MM.1S (cell line): ENCODE measurements around the gene LRCH1.

Experiments used
- DNase-seq: peaks from one replicate; pipeline ENCODE4 v3.0.0-alpha.2; 2015
- H2AFZ ChIP-seq: fragments of 300-600 bp; sonication (generic); 2 replicates; pipeline ENCODE4 v1.6.0; 2016; ENCODE audit warnings: antibody characterized with exemption, low read length
- H3F3A ChIP-seq: fragments of 300-600 bp; sonication (generic); 2 replicates; pipeline ENCODE4 v1.6.1; 2016; ENCODE audit warnings: mild to moderate bottlenecking, antibody characterized with exemption, low read length, moderate library complexity, mixed read lengths; ENCODE audit not compliant: insufficient read depth
- H3K27ac ChIP-seq: fragments of 300-600 bp; sonication (generic); 2 replicates; pipeline ENCODE4 v1.5.1; 2016; ENCODE audit warnings: mild to moderate bottlenecking, low read length
- H3K27me3 ChIP-seq: fragments of 300-600 bp; sonication (generic); replicated peaks from 2 replicates; pipeline ENCODE4 v1.6.0; 2016; ENCODE audit warnings: low read length; ENCODE audit not compliant: insufficient read depth
- H3K36me3 ChIP-seq: fragments of 300-600 bp; sonication (generic); replicated peaks from 2 replicates; pipeline ENCODE4 v1.6.1; 2016; ENCODE audit warnings: mild to moderate bottlenecking, low read length, mixed read lengths; ENCODE audit not compliant: insufficient read depth
- H3K4me1 ChIP-seq: fragments of 300-600 bp; sonication (generic); 2 replicates; pipeline ENCODE4 v1.6.1; 2016; ENCODE audit warnings: low read length, mixed read lengths
- H3K4me2 ChIP-seq: fragments of 300-600 bp; sonication (generic); 2 replicates; pipeline ENCODE4 v1.6.0; 2016; ENCODE audit warnings: low read depth, low read length
- H3K4me3 ChIP-seq: fragments of 300-600 bp; sonication (generic); 2 replicates; pipeline ENCODE4 v1.5.1; 2016; ENCODE audit warnings: low read length, mixed read lengths
- H3K79me2 ChIP-seq: fragments of 300-600 bp; sonication (generic); 2 replicates; pipeline ENCODE4 v1.6.1; 2016; ENCODE audit warnings: mixed run types, low read length, mixed read lengths
- H3K9ac ChIP-seq: fragments of 300-600 bp; sonication (generic); 2 replicates; pipeline ENCODE4 v1.6.1; 2016; ENCODE audit warnings: low read length, mixed read lengths
- H3K9me2 ChIP-seq: fragments of 300-600 bp; sonication (generic); replicated peaks from 2 replicates; pipeline ENCODE4 v1.6.1; 2016; ENCODE audit warnings: mild to moderate bottlenecking, low read length, mixed read lengths; ENCODE audit not compliant: insufficient read depth
- H3K9me3 ChIP-seq: fragments of 300-600 bp; sonication (generic); replicated peaks from 2 replicates; pipeline ENCODE4 v1.6.1; 2016; ENCODE audit warnings: mild to moderate bottlenecking, low read length, mixed read lengths; ENCODE audit not compliant: insufficient read depth
- H4K20me1 ChIP-seq: fragments of 300-600 bp; sonication (generic); 2 replicates; pipeline ENCODE4 v1.6.1; 2016; ENCODE audit warnings: mild to moderate bottlenecking, low read length, moderate library complexity, mixed read lengths; ENCODE audit not compliant: insufficient read depth
- EZH2 ChIP-seq: fragments of 300-600 bp; sonication (generic); optimal IDR thresholded peaks from 2 replicates; pipeline ENCODE3; 2017; ENCODE audit warnings: low read depth, mild to moderate bottlenecking, antibody characterized with exemption, low read length, mixed read lengths
- EZH2phosphoT487 ChIP-seq: fragments of 300-600 bp; sonication (generic); IDR thresholded peaks from 2 replicates; pipeline ENCODE4 v1.6.1; 2018; ENCODE audit warnings: antibody characterized with exemption, low read length
- TF ChIP-seq, protein P1 (sequence below): fragments of 300-600 bp; sonication (generic); IDR thresholded peaks from 2 replicates; pipeline ENCODE4 v1.5.1; 2016; ENCODE audit warnings: antibody characterized with exemption, low read length, mixed read lengths

LRCH1 gene

DNA sequence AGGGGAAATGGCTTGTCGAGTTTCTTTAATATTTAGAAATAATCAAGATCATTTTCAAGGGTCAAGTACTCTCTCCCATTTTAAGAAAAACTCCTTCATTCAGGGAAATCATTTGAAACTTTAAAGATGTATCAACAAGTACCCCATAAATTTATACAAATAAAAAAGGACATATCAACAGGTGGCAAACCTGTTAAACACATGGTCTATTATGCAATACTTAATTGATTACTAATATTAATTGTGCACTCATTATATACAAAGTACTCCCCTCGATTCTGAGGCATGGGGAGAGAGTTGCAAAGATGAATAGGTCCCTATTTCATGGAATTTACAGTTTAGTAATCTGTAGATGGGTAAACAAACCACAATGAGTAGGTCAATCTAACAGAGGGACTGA, 2.1 kb upstream of the LRCH1 start:
- H3K27ac ChIP-seq: no peak overlapping the region
- no peaks in the 10 kb centered on the region for H3K9me3 ChIP-seq

DNA sequence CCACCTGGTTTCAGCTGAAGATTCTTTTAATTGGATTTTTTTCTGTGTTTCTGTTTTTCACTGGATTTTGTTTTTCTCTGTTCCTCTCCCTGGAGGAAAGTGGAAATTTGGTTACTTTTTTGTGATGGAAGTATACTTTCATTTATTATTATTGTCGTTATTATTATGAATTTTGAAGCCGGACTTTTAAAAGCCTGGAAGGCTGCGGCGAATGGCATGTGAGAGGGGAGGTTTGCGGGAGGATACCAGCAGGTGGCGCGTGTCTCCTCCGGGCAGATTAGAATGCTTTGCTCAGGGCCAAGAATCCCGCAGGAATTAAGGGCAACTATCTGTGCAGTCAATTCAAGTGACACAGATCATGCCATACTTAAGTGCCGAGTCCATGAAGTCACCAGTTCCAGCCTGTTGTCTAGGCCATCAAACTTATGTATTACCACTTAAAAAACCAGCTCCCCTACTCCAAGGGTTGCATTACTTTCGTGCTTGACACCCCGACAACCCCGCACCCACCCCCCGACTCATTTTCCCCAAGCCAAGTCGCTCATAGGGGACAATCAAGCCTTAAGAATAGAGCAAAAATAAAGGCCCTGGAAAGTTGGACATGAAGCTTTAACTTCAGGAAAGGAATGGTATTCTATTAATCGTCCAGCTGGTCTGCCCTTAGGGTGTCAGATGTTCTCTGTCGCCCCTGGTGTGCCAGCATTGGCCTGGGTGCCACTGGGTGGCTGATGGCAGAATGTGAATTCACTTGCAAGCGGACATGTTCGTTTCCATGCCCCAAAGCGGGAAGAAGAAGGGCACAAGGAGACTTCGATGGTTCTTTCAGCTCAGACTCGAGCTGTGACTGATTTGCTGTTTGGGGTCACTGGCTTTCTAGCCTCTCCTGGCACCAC, 1.3 kb upstream of the LRCH1 start:
- DNase-seq: peak; percentile 35
- no peaks in the 10 kb centered on the region for H3K27me3 ChIP-seq
- H3K9me3 ChIP-seq: no peaks in the 10 kb centered on the region
- H3K4me3 ChIP-seq: peak overlapping the region; percentile 82
- no peak overlapping the region for H3K27ac ChIP-seq
- H3K9ac ChIP-seq: peak overlapping the region; percentile 48; the same call in 1 of the 2 replicates
- H2AFZ ChIP-seq: peak overlapping the region; percentile 74; the same call in 1 of the 2 replicates
- H3K4me1 ChIP-seq: 0 out of 2 replicates have a peak, but pooled peaks cover 7% of the 10 kb centered on the region
- H3K36me3 ChIP-seq: no peaks in the 10 kb centered on the region
- TF ChIP-seq, protein P1, sequence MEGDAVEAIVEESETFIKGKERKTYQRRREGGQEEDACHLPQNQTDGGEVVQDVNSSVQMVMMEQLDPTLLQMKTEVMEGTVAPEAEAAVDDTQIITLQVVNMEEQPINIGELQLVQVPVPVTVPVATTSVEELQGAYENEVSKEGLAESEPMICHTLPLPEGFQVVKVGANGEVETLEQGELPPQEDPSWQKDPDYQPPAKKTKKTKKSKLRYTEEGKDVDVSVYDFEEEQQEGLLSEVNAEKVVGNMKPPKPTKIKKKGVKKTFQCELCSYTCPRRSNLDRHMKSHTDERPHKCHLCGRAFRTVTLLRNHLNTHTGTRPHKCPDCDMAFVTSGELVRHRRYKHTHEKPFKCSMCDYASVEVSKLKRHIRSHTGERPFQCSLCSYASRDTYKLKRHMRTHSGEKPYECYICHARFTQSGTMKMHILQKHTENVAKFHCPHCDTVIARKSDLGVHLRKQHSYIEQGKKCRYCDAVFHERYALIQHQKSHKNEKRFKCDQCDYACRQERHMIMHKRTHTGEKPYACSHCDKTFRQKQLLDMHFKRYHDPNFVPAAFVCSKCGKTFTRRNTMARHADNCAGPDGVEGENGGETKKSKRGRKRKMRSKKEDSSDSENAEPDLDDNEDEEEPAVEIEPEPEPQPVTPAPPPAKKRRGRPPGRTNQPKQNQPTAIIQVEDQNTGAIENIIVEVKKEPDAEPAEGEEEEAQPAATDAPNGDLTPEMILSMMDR: peak; percentile 66
- no peak for TF ChIP-seq EZH2
- TF ChIP-seq EZH2phosphoT487: no peak
- H3F3A ChIP-seq: no peaks in the 10 kb centered on the region
- no peaks in the 10 kb centered on the region for H3K9me2 ChIP-seq
- H3K79me2 ChIP-seq: peaks cover 34% of the 10 kb centered on the region
- H3K4me2 ChIP-seq: peak overlapping the region; percentile 86
- no peaks in the 10 kb centered on the region for H4K20me1 ChIP-seq

More for the DNA sequence above, 2.1 kb upstream of the LRCH1 start:
- Histone ChIP-seq H3K9ac (no peak overlapping the region), H3K4me1 (0 out of 2 replicates have a peak, but pooled peaks cover 7% of the 10 kb centered on the region), H3K27me3 (no peaks in the 10 kb centered on the region), H4K20me1 (no peaks in the 10 kb centered on the region), H3F3A (no peaks in the 10 kb centered on the region), H3K4me2 (no peak overlapping the region), H2AFZ (no peak overlapping the region), H3K36me3 (no peaks in the 10 kb centered on the region), H3K79me2 (peaks cover 25% of the 10 kb centered on the region), H3K4me3 (no peak overlapping the region), H3K9me2 (no peaks in the 10 kb centered on the region)
- TF ChIP-seq EZH2 (no peak), EZH2phosphoT487 (no peak)
- TF ChIP-seq, protein P1: no peak
- no peak for DNase-seq

DNA sequence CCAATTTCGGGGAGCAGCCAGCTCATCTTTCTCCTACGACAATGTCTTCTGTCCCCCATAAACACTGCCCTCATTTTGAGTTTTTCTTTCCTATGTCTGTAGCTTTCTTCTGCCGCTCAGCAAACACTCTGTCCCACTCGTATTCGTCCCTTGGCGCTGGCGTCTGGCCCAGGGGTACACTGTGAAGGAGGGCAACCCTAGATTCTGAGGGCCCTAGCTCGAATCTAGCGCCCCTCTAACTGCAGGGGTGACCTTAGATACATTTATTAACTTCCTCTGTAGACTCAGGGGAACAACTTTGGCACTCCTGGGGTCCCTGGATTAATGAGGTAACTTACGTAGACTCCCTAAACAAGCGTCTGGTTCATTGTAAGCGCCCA, 677 bp upstream of the LRCH1 start:
- Histone ChIP-seq H3F3A (no peaks in the 10 kb centered on the region), H3K9me3 (no peaks in the 10 kb centered on the region), H3K9me2 (no peaks in the 10 kb centered on the region), H3K79me2 (peaks cover 40% of the 10 kb centered on the region), H3K4me3 (peak overlapping the region; percentile 82), H3K4me2 (peak overlapping the region; percentile 86), H4K20me1 (no peaks in the 10 kb centered on the region), H2AFZ (peak overlapping the region; percentile 74), H3K36me3 (no peaks in the 10 kb centered on the region), H3K27me3 (no peaks in the 10 kb centered on the region), H3K27ac (no peak overlapping the region), H3K9ac (peak overlapping the region; percentile 48; the same call in 1 of the 2 replicates), H3K4me1 (0 out of 2 replicates have a peak, but pooled peaks cover 7% of the 10 kb centered on the region)
- TF ChIP-seq EZH2: no peak
- TF ChIP-seq, protein P1: no peak
- TF ChIP-seq EZH2phosphoT487: no peak
- DNase-seq: no peak
